NCI-H510A treated with DMSO at 0.1 percent for 48 hours (cell line): Measurements from ENCODE around the gene PTPRC.

Experiments
- DNase-seq: peaks from one replicate; lab custom pipeline; 2025; lab: John Stamatoyannopoulos, UW

The PTPRC gene

GRCh38 chr1:198701250-198701649 lies 62.4 kb downstream of the PTPRC start:
- no peak for DNase-seq

- DNase-seq = peak; percentile 6
These were observed 63.1 kb downstream of the PTPRC start for GRCh38 chr1:198701766-198702539.

- DNase-seq = no peak
These were observed 70.1 kb downstream of the PTPRC start for GRCh38 chr1:198708761-198709525.

GRCh38 chr1:198711837-198712236 lies 73.0 kb downstream of the PTPRC start:
- no peak for DNase-seq

GRCh38 chr1:198713081-198713480 lies 74.2 kb downstream of the PTPRC start:
- DNase-seq = no peak

- no peak for DNase-seq
These were observed 75.4 kb downstream of the PTPRC start for GRCh38 chr1:198714271-198714670.

GRCh38 chr1:198716051-198716450 lies 77.2 kb downstream of the PTPRC start:
- no peak for DNase-seq

- no peak for DNase-seq
These were observed 78.7 kb downstream of the PTPRC start for GRCh38 chr1:198717510-198717909.

- DNase-seq = no peak
These were observed 84.3 kb downstream of the PTPRC start for GRCh38 chr1:198723127-198723526.

GRCh38 chr1:198725090-198725489 lies 86.2 kb downstream of the PTPRC start:
- no peak for DNase-seq

GRCh38 chr1:198726455-198726854 lies 87.6 kb downstream of the PTPRC start:
- DNase-seq = no peak

- no peak for DNase-seq
These were observed 90.5 kb downstream of the PTPRC start for GRCh38 chr1:198729195-198729863.

- no peak for DNase-seq
These were observed 92.1 kb downstream of the PTPRC start for GRCh38 chr1:198730952-198731351.

- DNase-seq = no peak
These were observed 95.6 kb downstream of the PTPRC start for GRCh38 chr1:198734323-198735008.

- no peak for DNase-seq
These were observed 102.9 kb downstream of the PTPRC start for GRCh38 chr1:198741744-198742143.

- no peak for DNase-seq
These were observed 108.3 kb downstream of the PTPRC start for GRCh38 chr1:198747127-198747526.

GRCh38 chr1:198749279-198749678 lies 110.4 kb downstream of the PTPRC start:
- DNase-seq = no peak

GRCh38 chr1:198750081-198750480 lies 111.2 kb downstream of the PTPRC start:
- no peak for DNase-seq

GRCh38 chr1:198751741-198752140 lies 112.9 kb downstream of the PTPRC start:
- no peak for DNase-seq

GRCh38 chr1:198754670-198755069 lies 115.8 kb downstream of the PTPRC start:
- no peak for DNase-seq

GRCh38 chr1:198755715-198756114 lies 116.9 kb downstream of the PTPRC start:
- no peak for DNase-seq

- DNase-seq = peak; percentile 47
These were observed 117.6 kb downstream of the PTPRC start for GRCh38 chr1:198756470-198756869.
